HL-60 (cell line): Measurements from ENCODE around the gene CNOT11.

Source experiments
- DNase-seq, 2 experiments: peaks; one replicate each; pipeline ENCODE4 v3.0.0-alpha.2; 2010 to 2020; ENCODE audit warnings: low read depth in 1 of 2, low spot score in 1 of 2
- H3K27ac ChIP-seq: fragments of 250-450 bp; sonication (Bioruptor Pico); replicated peaks from 2 replicates; pipeline ENCODE4 v1.5.1; 2020; ENCODE audit warnings: mild to moderate bottlenecking, moderate library complexity
- H3K27me3 ChIP-seq: fragments of 250-450 bp; sonication (Bioruptor Pico); 2 replicates; pipeline ENCODE4 v1.5.1; 2021; ENCODE audit warnings: mild to moderate bottlenecking, moderate library complexity; ENCODE audit not compliant: insufficient read depth, poor library complexity, severe bottlenecking
- H3K4me3 ChIP-seq: replicated peaks from 2 replicates; pipeline ENCODE4 v1.5.1; 2011; ENCODE audit warnings: mild to moderate bottlenecking, control low read depth, low read length; ENCODE audit not compliant: insufficient read depth
- GABPA ChIP-seq: IDR thresholded peaks from 2 replicates; pipeline ENCODE4 v1.6.1; 2012; ENCODE audit warnings: low read depth
- POLR2AphosphoS5 ChIP-seq: IDR thresholded peaks from 2 replicates; pipeline ENCODE4 v1.6.1; 2012; ENCODE audit warnings: low read depth
- SPI1 ChIP-seq: IDR thresholded peaks from 2 replicates; pipeline ENCODE4 v1.6.1; 2012; ENCODE audit warnings: low read depth, mild to moderate bottlenecking, borderline replicate concordance
- TF ChIP-seq, protein P1 (sequence below): IDR thresholded peaks from 2 replicates; pipeline ENCODE4 v1.6.1; 2012; ENCODE audit warnings: low read depth; ENCODE audit not compliant: insufficient replicate concordance
- TF ChIP-seq, protein P2 (sequence below): IDR thresholded peaks from one replicate; pipeline ENCODE4 v1.5.1; 2011; ENCODE audit warnings: low read length, control low read depth, inconsistent platforms; ENCODE audit not compliant: insufficient read depth

The CNOT11 gene

DNA sequence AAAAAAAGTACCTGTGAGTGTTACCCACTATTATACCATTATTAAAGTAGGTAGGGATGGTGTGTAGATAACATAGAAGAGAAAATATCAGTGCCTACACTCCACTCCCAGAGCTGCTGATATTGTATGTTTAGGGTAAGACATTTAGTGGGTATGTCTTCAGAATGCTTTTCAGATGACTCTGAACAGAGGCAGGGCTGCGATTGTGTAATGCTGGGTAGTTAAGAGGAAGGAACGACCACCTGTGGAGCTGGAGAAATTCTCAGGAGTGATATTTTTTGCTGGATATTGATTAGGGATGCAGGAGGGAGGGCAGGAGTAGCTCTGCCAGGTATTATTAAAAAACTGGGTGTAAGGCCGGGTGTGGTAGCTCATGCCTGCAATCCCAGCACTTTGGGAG lies 2.8 kb downstream of the CNOT11 start:
- no peak for TF ChIP-seq SPI1
- TF ChIP-seq, protein P1, sequence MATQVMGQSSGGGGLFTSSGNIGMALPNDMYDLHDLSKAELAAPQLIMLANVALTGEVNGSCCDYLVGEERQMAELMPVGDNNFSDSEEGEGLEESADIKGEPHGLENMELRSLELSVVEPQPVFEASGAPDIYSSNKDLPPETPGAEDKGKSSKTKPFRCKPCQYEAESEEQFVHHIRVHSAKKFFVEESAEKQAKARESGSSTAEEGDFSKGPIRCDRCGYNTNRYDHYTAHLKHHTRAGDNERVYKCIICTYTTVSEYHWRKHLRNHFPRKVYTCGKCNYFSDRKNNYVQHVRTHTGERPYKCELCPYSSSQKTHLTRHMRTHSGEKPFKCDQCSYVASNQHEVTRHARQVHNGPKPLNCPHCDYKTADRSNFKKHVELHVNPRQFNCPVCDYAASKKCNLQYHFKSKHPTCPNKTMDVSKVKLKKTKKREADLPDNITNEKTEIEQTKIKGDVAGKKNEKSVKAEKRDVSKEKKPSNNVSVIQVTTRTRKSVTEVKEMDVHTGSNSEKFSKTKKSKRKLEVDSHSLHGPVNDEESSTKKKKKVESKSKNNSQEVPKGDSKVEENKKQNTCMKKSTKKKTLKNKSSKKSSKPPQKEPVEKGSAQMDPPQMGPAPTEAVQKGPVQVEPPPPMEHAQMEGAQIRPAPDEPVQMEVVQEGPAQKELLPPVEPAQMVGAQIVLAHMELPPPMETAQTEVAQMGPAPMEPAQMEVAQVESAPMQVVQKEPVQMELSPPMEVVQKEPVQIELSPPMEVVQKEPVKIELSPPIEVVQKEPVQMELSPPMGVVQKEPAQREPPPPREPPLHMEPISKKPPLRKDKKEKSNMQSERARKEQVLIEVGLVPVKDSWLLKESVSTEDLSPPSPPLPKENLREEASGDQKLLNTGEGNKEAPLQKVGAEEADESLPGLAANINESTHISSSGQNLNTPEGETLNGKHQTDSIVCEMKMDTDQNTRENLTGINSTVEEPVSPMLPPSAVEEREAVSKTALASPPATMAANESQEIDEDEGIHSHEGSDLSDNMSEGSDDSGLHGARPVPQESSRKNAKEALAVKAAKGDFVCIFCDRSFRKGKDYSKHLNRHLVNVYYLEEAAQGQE: no peak
- TF ChIP-seq GABPA: no peak
- TF ChIP-seq, protein P2, sequence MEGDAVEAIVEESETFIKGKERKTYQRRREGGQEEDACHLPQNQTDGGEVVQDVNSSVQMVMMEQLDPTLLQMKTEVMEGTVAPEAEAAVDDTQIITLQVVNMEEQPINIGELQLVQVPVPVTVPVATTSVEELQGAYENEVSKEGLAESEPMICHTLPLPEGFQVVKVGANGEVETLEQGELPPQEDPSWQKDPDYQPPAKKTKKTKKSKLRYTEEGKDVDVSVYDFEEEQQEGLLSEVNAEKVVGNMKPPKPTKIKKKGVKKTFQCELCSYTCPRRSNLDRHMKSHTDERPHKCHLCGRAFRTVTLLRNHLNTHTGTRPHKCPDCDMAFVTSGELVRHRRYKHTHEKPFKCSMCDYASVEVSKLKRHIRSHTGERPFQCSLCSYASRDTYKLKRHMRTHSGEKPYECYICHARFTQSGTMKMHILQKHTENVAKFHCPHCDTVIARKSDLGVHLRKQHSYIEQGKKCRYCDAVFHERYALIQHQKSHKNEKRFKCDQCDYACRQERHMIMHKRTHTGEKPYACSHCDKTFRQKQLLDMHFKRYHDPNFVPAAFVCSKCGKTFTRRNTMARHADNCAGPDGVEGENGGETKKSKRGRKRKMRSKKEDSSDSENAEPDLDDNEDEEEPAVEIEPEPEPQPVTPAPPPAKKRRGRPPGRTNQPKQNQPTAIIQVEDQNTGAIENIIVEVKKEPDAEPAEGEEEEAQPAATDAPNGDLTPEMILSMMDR: no peak
- no peak for TF ChIP-seq POLR2AphosphoS5
- Histone ChIP-seq H3K27ac (no peak overlapping the region), H3K4me3 (no peak overlapping the region), H3K27me3 (no peaks in the 10 kb centered on the region)
- no peak for DNase-seq

DNA sequence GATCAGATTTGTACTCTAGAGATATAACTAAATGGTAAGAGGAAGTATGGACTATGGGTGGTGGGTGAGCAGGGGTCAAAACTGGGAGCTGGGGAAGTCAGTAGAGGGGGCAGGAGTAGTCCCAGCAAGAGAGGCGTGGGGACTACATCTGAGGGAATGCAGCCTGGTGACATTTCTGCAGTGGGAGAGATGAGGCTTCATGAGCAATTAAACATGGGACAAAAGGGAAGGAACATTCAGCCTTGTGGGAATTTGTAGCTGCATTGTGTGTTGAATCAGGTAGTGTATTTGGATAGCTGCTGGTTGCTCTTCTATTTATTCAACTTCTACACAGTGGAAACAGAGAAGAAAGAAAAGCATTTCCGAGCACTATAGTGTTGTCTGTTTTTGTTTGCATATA lies 3.6 kb downstream of the CNOT11 start:
- DNase-seq: no peak
- Histone ChIP-seq H3K27ac (no peak overlapping the region), H3K4me3 (no peak overlapping the region), H3K27me3 (no peaks in the 10 kb centered on the region)
- no peak for TF ChIP-seq SPI1
- TF ChIP-seq, protein P1: no peak
- TF ChIP-seq, protein P2: no peak
- TF ChIP-seq POLR2AphosphoS5: no peak
- TF ChIP-seq GABPA: no peak

GRCh38 chr2:101258804-101259203 lies 6.1 kb downstream of the CNOT11 start:
- no peak for DNase-seq
- Histone ChIP-seq H3K4me3 (no peak overlapping the region), H3K27ac (no peak overlapping the region), H3K27me3 (no peaks in the 10 kb centered on the region)
- TF ChIP-seq POLR2AphosphoS5: no peak
- TF ChIP-seq, protein P2: no peak
- TF ChIP-seq, protein P1: no peak
- no peak for TF ChIP-seq SPI1
- TF ChIP-seq GABPA: no peak
